Measurements from ENCODE around the gene RPP40. TPM values are rescaled to one million over a fixed set of nuclear protein-coding genes. Genes with fewer than 3 reads are reported as not detected.
A peak's percentile ranks its signal among the peaks of the same experiment; 100 is the strongest.

The RPP40 gene
- total and polyA plus RNA-seq, 9 of the 15 experiments (the other 6 are each of a cell fraction or from before 2014, with no cell fraction given): 22.6 to 114 (median 39.0) TPM

- Histone ChIP-seq H3K27me3 (ENCODE audit: control insufficient read depth in 2 of 2, insufficient read depth in 2 of 2, low read length in 2 of 2) (no peaks in the 10 kb centered on the region), H4K20me1 (replicated peaks; ENCODE audit: control insufficient read depth, insufficient read depth, low read length) (no peaks in the 10 kb centered on the region), H3K27ac (ENCODE audit: extremely low read depth, low read depth, low read length) (no peak overlapping the region), H3K4me1 (replicated peaks in 1 of 2; ENCODE audit: control insufficient read depth in 2 of 2, insufficient read depth in 2 of 2, low read length in 2 of 2) (peaks cover 0 to 3% of the 10 kb centered on the region in 2 experiments; a peak in 1 of 5 replicates), H3K9me3 (replicated peaks; ENCODE audit: control insufficient read depth, insufficient read depth, low read depth, low read length) (no peaks in the 10 kb centered on the region), H3K4me3 (no peak overlapping the region), H3K4me2 (ENCODE audit: insufficient read depth, low read length) (no peak overlapping the region), H2AFZ (ENCODE audit: low read depth, low read length) (no peak overlapping the region), H3K9ac (ENCODE audit: insufficient read depth in 1 of 2, low read depth in 2 of 2, low read length in 2 of 2) (no peak overlapping the region), H3K36me3 (ENCODE audit: control insufficient read depth, insufficient read depth, low read length) (peaks cover 38% of the 10 kb centered on the region; the same call in 2 of the 3 replicates), H3K9me1 (ENCODE audit: control insufficient read depth, insufficient read depth, low read length) (no peaks in the 10 kb centered on the region), H3K79me2 (ENCODE audit: control insufficient read depth, insufficient read depth, low read length) (no peaks in the 10 kb centered on the region)
- in situ Hi-C loops (cut with MboI): no loop called here
- WGBS (ENCODE audit: insufficient coverage, low coverage, missing lambda C conversion rate): 70% methylated on average over 10 of the region's 14 CpGs
- ATAC-seq (0 out of 3 replicates have a peak, but pooled peaks have one; percentile 40), DNase-seq (ENCODE audit: extremely low read depth in 1 of 4, low spot score in 3 of 4) (no peak), FAIRE-seq (no peak)
- ChIA-PET CTCF (ENCODE audit: low intra/inter-chr PET ratio) (no interaction called here), POLR2A (interaction anchor here (0.6 kb wide), 1 partner anchor 900 kb away, joined by 3 read pairs; no protein-coding TSS in a partner anchor)
- intact Hi-C loops (cut with micrococcal nuclease): no loop called here
- no peak for TF ChIP-seq HDAC2 (IDR thresholded peaks at IDR 0.05)
- TF ChIP-seq DACH1 (IDR thresholded peaks at IDR 0.05; ENCODE audit: partially characterized antibody): no peak
- TF ChIP-seq MAFG (tag; conservative IDR thresholded peaks at IDR 0.05): no peak
- TF ChIP-seq L3MBTL2 (IDR thresholded peaks at IDR 0.05): peak; percentile 53; the same call in 1 of the 2 replicates
- TF ChIP-seq MGA (IDR thresholded peaks at IDR 0.05): peak; percentile 72
- peak; percentile 43 to 89 for TF ChIP-seq E2F6 (IDR thresholded peaks at IDR 0.05; ENCODE audit: borderline replicate concordance in 1 of 2, extremely low read depth in 1 of 2, insufficient read depth in 1 of 2, insufficient read length in 1 of 2, low read depth in 1 of 2, low read length in 1 of 2, poor library complexity in 1 of 2, severe bottlenecking in 1 of 2)
- no TSS peak for BruUV-seq (replicated peaks)
Observed at GRCh38 chr6:4950836-4951533, 52.9 kb downstream of the RPP40 start.

Measured in K562 (cell line).